HG02981 (cell line): ENCODE results near the gene AGBL4.

Experiments used
- ATAC-seq: cut with Tn5 transposase; IDR thresholded peaks from one replicate; pipeline ENCODE4 v1.9.1; 2021; ENCODE audit warnings: mild to moderate bottlenecking, moderate library complexity; ENCODE audit not compliant: unreplicated experiment

AGBL4 gene

DNA sequence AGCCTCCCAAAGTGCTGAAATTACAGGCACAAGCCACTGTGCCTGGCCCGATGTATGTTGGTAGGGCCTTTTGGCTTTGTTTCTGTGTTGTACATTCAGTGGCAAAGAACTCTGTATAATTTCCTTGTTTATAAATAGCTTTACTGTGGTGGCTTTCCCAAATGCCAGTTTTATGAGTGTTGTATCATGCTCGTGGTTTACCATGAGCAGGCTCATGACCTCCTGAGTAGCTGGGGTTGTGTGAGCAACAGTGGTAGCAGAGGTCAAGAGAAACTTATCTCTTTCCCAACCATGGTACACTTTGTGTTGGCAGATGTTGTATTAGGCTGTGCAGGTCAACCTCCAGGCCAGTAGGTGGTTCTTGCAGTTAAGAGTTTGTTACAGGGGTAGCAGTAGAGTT is 826.7 kb downstream of the AGBL4 start:
- ATAC-seq: no peak

DNA sequence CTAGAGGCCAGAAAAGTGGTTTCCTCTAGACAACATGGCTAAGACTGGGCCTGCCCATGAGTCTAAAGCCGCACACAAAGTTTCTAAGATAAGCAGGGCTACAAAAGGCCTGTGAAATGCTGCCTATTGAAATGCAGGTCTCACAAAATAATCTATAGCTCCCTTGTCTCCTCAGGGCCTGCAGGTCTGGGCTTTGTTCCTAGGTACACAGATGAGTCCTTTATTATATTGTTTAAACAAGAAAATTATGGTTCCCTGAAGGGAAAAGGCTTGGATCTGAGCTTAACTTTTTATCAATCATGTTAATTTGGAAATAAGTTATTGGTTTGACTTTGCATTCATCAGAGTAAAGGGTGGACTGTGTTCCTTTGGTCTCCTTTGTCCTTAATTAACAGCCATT is 833.6 kb downstream of the AGBL4 start:
- no peak for ATAC-seq

DNA sequence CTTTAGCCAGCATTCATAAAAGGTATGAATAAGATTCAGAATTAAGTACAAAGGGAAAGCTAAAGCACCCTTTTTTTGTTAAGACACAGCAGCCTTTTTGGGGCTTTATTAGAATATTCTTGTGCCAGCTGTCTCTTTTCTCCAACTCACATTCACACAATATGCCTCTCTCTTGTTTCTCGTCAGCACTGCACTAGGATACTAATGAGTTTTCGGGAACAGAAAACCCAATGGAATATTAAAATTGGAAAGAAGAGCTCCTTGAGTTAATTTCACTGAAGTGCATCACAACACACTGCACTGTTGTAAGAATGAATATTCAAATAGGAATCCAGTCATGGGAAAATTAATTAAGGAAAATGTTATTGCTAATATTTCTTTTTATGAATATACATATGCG is 836.7 kb downstream of the AGBL4 start:
- no peak for ATAC-seq

GRCh38 chr1:49185450-49185980 is 838.2 kb downstream of the AGBL4 start:
- ATAC-seq: no peak

GRCh38 chr1:49183489-49183888 is 840.3 kb downstream of the AGBL4 start:
- no peak for ATAC-seq

DNA sequence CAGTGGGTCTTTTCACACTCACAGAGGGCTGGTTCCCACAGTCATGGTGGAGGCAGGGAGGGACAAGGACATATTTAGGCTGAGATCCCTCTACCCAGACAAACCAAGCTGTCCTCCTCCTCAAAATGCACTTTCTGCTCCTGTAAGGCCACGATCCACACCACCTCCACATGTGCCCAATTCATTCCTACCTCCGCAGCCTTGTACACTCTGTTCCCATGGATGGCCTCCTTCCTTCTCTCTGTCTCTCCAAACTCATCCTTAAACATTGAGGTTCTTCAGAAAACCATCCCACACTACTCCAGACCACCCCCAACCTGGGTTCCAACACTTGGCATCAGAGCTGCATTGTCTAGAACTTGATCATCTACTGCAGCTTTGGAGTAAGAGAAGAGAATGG is 842.7 kb downstream of the AGBL4 start:
- no peak for ATAC-seq

- no peak for ATAC-seq
Observed at GRCh38 chr1:49171941-49172593, 851.7 kb downstream of the AGBL4 start.

- ATAC-seq: no peak
Observed at GRCh38 chr1:49166031-49166430, 857.7 kb downstream of the AGBL4 start.

DNA sequence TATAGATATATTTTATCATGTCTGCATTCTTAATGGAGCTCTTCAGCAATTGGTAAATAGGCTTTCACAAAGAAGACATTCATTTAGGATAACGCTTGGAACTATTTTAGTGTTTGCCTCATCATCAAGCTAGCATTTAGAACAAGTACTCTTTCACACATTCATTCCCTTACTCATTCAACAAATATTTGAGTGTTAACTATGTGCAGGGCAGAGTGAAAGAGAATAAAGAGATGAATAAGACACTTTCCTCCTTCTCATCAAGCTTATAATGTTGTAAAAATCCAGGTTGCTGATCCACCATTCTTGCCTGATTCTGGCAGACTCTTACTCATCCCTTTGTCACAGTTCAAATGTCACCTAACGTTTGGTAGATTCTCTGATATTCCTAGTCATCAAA is 860.7 kb downstream of the AGBL4 start:
- no peak for ATAC-seq

GRCh38 chr1:49160677-49161076 is 863.1 kb downstream of the AGBL4 start:
- ATAC-seq: no peak

DNA sequence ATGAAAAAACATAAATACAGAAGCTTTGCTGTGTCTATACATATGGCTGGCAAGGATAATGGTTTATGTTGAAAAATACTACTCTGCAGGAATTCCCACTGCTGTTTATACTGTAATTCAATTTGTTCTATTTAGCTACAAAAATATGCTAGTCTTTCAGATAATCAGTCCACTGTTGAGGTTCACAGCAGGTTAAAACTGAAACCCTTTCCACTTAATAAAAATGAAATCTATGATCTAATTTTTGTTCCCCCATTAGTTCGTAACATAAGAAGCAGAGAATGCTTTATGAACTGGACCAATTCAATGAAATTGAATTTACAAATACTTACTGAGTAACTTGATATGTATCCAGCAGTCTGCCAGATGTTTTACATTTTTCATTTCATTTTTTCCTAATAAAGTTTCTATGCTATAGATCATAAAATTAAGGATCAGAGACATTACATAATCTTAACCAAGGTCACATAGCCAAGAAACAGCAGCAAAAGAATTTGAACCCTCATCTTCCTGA is 887.0 kb downstream of the AGBL4 start:
- ATAC-seq: no peak

DNA sequence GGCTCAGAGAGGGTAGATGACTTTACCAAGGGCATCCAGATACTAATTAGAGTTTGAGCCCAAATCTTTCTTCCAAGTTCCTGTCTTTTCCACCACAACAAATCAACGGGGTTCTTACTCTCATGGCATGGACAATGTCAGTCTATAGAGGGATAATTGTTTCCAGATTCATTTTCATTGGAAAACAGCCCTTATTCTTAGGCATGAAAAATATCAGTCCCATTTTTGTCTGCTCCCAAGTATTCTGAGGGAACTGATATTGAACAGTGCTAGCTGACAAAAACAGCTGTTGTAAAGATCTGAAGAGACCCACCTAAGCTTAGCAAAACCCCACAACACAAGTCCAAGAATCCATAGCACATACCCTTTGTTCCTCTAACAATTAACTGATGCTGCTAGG is 898.0 kb downstream of the AGBL4 start:
- no peak for ATAC-seq

GRCh38 chr1:49111931-49112330 is 911.8 kb downstream of the AGBL4 start:
- ATAC-seq: no peak

GRCh38 chr1:49106445-49106844 is 917.3 kb downstream of the AGBL4 start:
- ATAC-seq: no peak

DNA sequence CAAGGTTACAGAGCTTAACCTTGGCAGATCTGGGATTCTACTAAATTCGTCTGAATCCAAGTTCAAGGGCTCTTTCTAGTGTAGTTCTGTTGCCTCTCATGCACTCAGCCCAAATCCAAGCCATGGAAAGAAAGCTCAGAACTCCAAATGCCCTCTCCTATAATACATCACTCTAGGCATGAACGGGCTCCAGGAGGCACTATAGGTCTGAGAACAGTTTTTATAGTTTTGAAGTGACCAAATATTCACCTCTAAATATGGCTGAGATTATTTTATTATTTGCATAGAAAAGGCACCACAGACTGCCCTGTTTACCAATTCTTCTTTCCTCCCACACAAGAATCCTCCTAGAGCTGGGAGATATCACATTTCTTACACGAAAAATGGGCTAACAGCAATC is 919.2 kb downstream of the AGBL4 start:
- no peak for ATAC-seq

GRCh38 chr1:49102752-49103151 is 921.0 kb downstream of the AGBL4 start:
- peak; percentile 91 for ATAC-seq

GRCh38 chr1:49098866-49099265 is 924.9 kb downstream of the AGBL4 start:
- no peak for ATAC-seq

DNA sequence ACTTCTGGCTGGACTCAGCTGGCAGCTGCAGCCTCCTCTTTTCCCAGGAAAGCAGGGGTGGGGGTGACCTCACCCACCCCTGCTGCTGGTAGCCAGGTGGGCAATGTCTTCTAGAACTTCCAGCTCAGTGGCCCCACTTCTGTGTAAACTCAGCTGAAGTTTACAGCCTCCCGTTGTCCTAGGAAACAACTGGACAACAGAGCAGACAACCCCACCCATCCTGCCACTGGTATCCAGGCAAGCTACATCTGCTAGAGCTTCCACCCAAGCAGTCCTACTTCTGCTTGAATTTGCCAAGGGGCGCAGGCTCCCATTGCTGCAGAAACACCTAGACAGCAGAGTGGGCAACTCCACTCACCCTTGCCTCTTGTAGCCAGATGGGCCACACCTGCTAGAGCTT is 937.4 kb downstream of the AGBL4 start:
- no peak for ATAC-seq

DNA sequence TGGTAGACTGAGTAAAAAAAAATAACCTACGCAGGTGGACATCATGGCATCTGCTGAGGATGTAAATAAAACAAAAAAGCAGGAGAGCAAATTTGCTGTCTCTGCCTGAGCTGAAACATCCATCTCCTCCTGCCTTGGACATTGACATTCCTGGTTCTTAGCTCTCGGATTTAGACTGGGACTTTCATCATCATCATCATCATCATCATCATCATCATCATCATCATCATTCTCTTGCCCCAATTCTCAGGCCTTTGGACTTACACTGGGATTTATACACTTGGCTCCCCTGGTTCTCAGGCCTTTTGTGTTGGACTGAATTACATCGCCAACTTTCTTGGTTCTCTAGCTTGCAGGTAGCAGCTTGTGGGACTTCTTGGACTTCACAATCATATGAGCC is 938.7 kb downstream of the AGBL4 start:
- no peak for ATAC-seq

DNA sequence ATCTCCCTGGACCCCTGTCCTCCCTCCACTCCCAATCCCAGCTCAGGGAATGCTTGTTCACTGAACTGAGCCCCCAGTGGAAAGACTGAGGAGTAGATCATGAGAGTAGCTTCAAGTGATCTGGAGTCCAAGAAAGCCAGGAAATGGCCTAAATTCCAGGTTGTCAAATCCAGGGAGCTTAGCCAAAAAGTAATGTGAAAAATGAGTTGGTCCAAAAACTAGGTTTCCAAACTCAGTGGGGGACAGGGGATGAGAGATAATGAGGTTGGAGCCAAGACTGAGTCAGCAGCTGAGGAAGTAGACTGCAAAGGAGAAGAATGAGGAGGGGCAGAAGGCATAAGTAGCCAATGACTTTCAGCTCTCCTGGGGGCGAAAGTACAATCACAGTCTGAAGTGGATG is 963.0 kb downstream of the AGBL4 start:
- no peak for ATAC-seq

DNA sequence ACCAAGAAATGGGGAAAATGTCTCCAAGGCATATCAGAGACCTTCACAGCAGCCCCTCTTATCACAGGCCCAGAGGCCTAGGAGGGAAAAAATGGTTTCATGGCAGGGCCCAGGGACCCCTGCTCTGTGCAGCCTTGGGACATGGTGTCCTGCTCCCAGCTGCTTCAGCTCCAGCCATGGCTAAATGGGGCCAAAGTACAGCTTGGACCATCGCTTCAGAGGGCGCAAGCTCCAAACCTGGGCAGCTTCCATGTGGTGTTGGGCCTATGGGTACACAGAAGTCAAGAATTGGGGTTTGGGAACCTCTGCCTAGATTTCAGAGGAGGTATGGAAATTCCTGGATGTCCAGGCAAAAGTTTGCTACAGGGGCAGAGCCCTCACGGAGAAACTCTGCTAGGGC is 964.7 kb downstream of the AGBL4 start:
- ATAC-seq: no peak

DNA sequence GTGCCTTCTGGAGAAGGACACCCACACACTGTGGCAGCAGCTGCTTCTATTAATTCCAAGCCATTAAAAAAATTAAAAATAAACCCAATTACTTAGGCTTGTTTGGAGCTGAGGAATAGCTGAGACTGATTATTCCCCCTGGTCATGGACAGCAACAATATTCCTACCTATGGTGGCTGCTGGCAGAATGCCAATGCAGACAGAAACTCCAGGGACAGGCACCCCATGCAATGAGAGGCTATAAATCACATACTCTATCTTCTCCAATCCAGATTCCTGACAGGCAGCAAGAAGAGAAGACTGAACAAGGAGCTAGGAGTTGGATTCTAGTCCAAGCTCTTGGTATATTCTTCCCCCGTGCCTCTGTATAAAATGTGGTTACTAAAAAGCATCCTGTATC is 971.7 kb downstream of the AGBL4 start:
- no peak for ATAC-seq

- no peak for ATAC-seq
Observed at GRCh38 chr1:49051647-49052046, 972.1 kb downstream of the AGBL4 start.
